ENCODE data around the gene TTC39C. TPM values are rescaled to one million over a fixed set of nuclear protein-coding genes. Genes with fewer than 3 reads are reported as not detected.

Gene TTC39C
- total and polyA plus RNA-seq, 2 donors (not counting 3 experiments of a cell fraction or from before 2014, with no cell fraction given): 0.61 to 6.2 TPM

DNA sequence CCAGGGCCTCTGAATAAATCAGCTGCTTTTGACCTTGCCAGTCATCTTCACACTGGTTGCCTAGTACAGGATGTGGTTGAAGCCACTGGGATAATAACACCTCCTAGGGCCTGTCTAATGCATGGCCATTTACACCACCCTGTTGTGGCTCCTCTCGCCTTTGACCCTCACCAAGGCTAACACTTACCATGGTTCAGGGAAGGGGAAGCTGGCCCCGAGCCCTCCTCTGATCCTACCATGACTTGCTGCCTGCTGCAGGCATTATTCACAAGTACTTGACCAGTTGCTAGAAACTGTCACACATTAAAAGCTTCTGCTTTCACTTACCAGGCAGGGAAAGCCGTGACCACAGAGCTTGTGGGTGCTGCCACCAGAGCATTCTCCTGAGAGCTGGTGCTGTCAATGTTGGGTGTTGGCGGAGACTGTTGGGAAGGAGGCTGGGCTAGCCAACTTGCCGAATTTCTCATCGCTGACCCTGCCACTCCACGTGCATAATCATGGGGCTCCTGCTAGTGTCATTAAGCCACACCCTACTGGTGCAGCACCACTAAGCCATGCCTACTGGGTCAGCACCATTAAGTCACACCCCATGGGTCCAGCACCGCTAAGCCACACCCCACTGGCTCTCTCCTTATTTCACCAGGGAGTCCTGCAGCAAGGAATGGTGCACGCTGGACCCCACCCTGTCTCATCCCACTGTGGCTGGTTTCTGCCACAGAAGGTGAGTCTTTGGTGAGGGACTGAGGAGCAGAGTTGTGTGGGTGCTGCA, 47.0 kb upstream of the TTC39C start:
- H3K4me3 ChIP-seq (replicated peaks in 1 of 3; ENCODE audit: insufficient read depth in 1 of 3, low read depth in 1 of 3, low read length in 3 of 3): no peak overlapping the region
- no peaks in the 10 kb centered on the region for H4K20me1 ChIP-seq (replicated peaks; ENCODE audit: control insufficient read depth, extremely low read depth, insufficient read depth, low read length)
- no peaks in the 10 kb centered on the region for H3K36me3 ChIP-seq (ENCODE audit: control insufficient read depth in 2 of 2, extremely low read depth in 1 of 2, insufficient read depth in 2 of 2, low read length in 2 of 2)
- DNase-seq (ENCODE audit: low read depth, low spot score) (no peak), FAIRE-seq (no peak)
- no peaks in the 10 kb centered on the region for H3K9me3 ChIP-seq (replicated peaks; ENCODE audit: control insufficient read depth, insufficient read depth, low read length)
- peaks cover 5 to 7% of the 10 kb centered on the region in 2 experiments for H3K27me3 ChIP-seq (ENCODE audit: control insufficient read depth in 2 of 2, insufficient read depth in 2 of 2, low read length in 2 of 2)
- intact Hi-C loops (cut with micrococcal nuclease) (no loop called here), dilution Hi-C loops (cut with MboI; ENCODE audit: extremely low pct_ligation_motif_present, low sequenced_read_pairs) (no loop called here)
- CTCF ChIA-PET: interaction anchor here (1.2 kb wide), 1 partner anchor 16 kb away, joined by 3 read pairs; no protein-coding TSS in a partner anchor
- no peak overlapping the region for H2AFZ ChIP-seq (ENCODE audit: low read depth, low read length)
- H3K9ac ChIP-seq (replicated peaks; ENCODE audit: extremely low read depth, insufficient read depth, low read length): no peak overlapping the region
- no peak for TF ChIP-seq JUN (IDR thresholded peaks at IDR 0.05; ENCODE audit: borderline replicate concordance, insufficient read depth, insufficient read length, low read depth)
- TF ChIP-seq POLR2AphosphoS5 (IDR thresholded peaks at IDR 0.05; ENCODE audit: insufficient read depth, low read depth, low read length): no peak
- no peak for TF ChIP-seq FOS (IDR thresholded peaks at IDR 0.05; ENCODE audit: borderline replicate concordance, insufficient read depth, low read length)
- no peak for TF ChIP-seq GATA2 (IDR thresholded peaks at IDR 0.05; ENCODE audit: insufficient read depth, insufficient read length, low read depth, low read length)
- TF ChIP-seq POLR2A (IDR thresholded peaks at IDR 0.05; ENCODE audit: low read depth, low read length): no peak
- TF ChIP-seq CTCF (IDR thresholded peaks at IDR 0.05; ENCODE audit: extremely low read depth in 1 of 2, insufficient read depth in 1 of 2, low read depth in 1 of 2, low read length in 2 of 2): no peak
- TF ChIP-seq, protein P1, sequence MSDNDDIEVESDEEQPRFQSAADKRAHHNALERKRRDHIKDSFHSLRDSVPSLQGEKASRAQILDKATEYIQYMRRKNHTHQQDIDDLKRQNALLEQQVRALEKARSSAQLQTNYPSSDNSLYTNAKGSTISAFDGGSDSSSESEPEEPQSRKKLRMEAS (IDR thresholded peaks at IDR 0.05; ENCODE audit: insufficient read depth, insufficient read length): no peak
- TF ChIP-seq MYC (IDR thresholded peaks at IDR 0.05; ENCODE audit: low read depth, low read length): no peak
- TF ChIP-seq EZH2 (IDR thresholded peaks at IDR 0.05; ENCODE audit: borderline replicate concordance, low read depth, low read length, severe bottlenecking): no peak
- no peak overlapping the region for H3K27ac ChIP-seq (ENCODE audit: insufficient read depth, low read depth, low read length)
- no TSS peak for BruUV-seq (replicated peaks)
- no peaks in the 10 kb centered on the region for H3K79me2 ChIP-seq (ENCODE audit: control insufficient read depth, insufficient read depth, low read length)
- H3K4me2 ChIP-seq (ENCODE audit: insufficient read depth, low read length): no peak overlapping the region
- POLR2A ChIA-PET: no interaction called here
- no peaks in the 10 kb centered on the region for H3K4me1 ChIP-seq (ENCODE audit: control insufficient read depth, extremely low read depth, insufficient read depth, low read length)
- H3K9me1 ChIP-seq (replicated peaks; ENCODE audit: control insufficient read depth, extremely low read depth, insufficient read depth, low read length): no peaks in the 10 kb centered on the region
